PC-3 (cell line): ENCODE data around the gene GIMAP2. TPM values are rescaled to one million over a fixed set of nuclear protein-coding genes. Genes with fewer than 3 reads are reported as not detected.

Experiments
- ATAC-seq: fragments of 200-7000 bp; cut with Tn5 transposase; 2 replicates; pipeline ENCODE4 v1.9.1; 2020; ENCODE audit warnings: mild to moderate bottlenecking, moderate library complexity
- BruUV-seq: library from RNA; stranded (reverse); fragments of 400-500 nt; replicated peaks from 2 replicates; lab custom pipeline; 2021; lab: Mats Ljungman, UMichigan
- CTCF ChIA-PET: fragments of 300-600 bp; sonication (Branson Sonifier 250); formaldehyde crosslinking; loops from one replicate; lab custom pipeline; 2022; ENCODE audit warnings: antibody characterized with exemption; lab: Charles Lee
- POLR2A ChIA-PET: fragments of 300-600 bp; sonication (Branson Sonifier 250); formaldehyde crosslinking; loops from one replicate; lab custom pipeline; 2022; ENCODE audit warnings: antibody characterized with exemption; ENCODE audit not compliant: unreplicated experiment; lab: Charles Lee
- DNase-seq: peaks from one replicate; pipeline ENCODE4 v3.0.0-alpha.2; 2015
- H2AFZ ChIP-seq: fragments of 300-600 bp; sonication (generic); 2 replicates; pipeline ENCODE4 v1.6.0; 2016; ENCODE audit warnings: antibody characterized with exemption, low read length
- H3F3A ChIP-seq: fragments of 300-600 bp; sonication (generic); one replicate; pipeline ENCODE4 v1.6.0; 2017; ENCODE audit warnings: antibody characterized with exemption, low read length, control low read depth, mild to moderate bottlenecking; ENCODE audit not compliant: unreplicated experiment
- H3K27ac ChIP-seq: fragments of 300-600 bp; sonication (generic); 2 replicates; pipeline ENCODE4 v1.5.1; 2016; ENCODE audit warnings: mild to moderate bottlenecking, low read length
- H3K27me3 ChIP-seq: fragments of 300-600 bp; sonication (generic); 2 replicates; pipeline ENCODE4 v1.6.1; 2016; ENCODE audit warnings: low read length, mixed read lengths
- H3K36me3 ChIP-seq: fragments of 300-600 bp; sonication (generic); 2 replicates; pipeline ENCODE4 v1.6.1; 2016; ENCODE audit warnings: low read depth, mixed run types, low read length, mixed read lengths
- H3K4me1 ChIP-seq: fragments of 300-600 bp; sonication (generic); 2 replicates; pipeline ENCODE4 v1.5.1; 2016; ENCODE audit warnings: low read length; ENCODE audit not compliant: insufficient read depth
- H3K4me2 ChIP-seq: fragments of 300-600 bp; sonication (generic); 2 replicates; pipeline ENCODE4 v1.6.0; 2016; ENCODE audit warnings: low read length
- H3K4me3 ChIP-seq: fragments of 300-600 bp; sonication (generic); 2 replicates; pipeline ENCODE4 v1.5.1; 2016; ENCODE audit warnings: mild to moderate bottlenecking, low read length, mixed read lengths
- H3K79me2 ChIP-seq: fragments of 300-600 bp; sonication (generic); 2 replicates; pipeline ENCODE4 v1.6.1; 2017; ENCODE audit warnings: low read length, mixed read lengths
- H3K9ac ChIP-seq: fragments of 300-600 bp; sonication (generic); 2 replicates; pipeline ENCODE4 v1.6.0; 2016; ENCODE audit warnings: mild to moderate bottlenecking, low read length
- H3K9me2 ChIP-seq: fragments of 300-600 bp; sonication (generic); replicated peaks from 2 replicates; pipeline ENCODE4 v1.6.1; 2016; ENCODE audit warnings: mixed run types, low read length, mixed read lengths
- H3K9me3 ChIP-seq: fragments of 300-600 bp; sonication (generic); 2 replicates; pipeline ENCODE4 v1.6.1; 2016; ENCODE audit warnings: low read length, mixed read lengths
- H4K20me1 ChIP-seq: fragments of 300-600 bp; sonication (generic); 2 replicates; pipeline ENCODE4 v1.6.1; 2016; ENCODE audit warnings: low read length, mixed read lengths
- CTCF ChIP-seq: fragments of 300-600 bp; sonication (generic); conservative IDR thresholded peaks from 2 replicates; pipeline ENCODE4 v1.5.1; 2017; ENCODE audit warnings: antibody characterized with exemption, low read depth, mild to moderate bottlenecking, low read length
- EZH2 ChIP-seq: fragments of 300-600 bp; sonication (generic); IDR thresholded peaks from one replicate; pipeline ENCODE4 v1.6.1; 2017; ENCODE audit warnings: antibody characterized with exemption, mild to moderate bottlenecking, low read length; ENCODE audit not compliant: unreplicated experiment
- EZH2phosphoT487 ChIP-seq: fragments of 300-600 bp; sonication (generic); IDR thresholded peaks from 2 replicates; pipeline ENCODE4 v1.6.1; 2018; ENCODE audit warnings: mild to moderate bottlenecking, antibody characterized with exemption, low read length, borderline replicate concordance
- intact Hi-C: fragments of 100-400 bp; cut with micrococcal nuclease; formaldehyde crosslinking; loops from 2 replicates; pipeline ENCODE4 v1.9.0; 2023
- total RNA-seq: library from RNA; depleted of rRNA; stranded (reverse); fragments of >200 nt; gene quantifications from 2 replicates; pipeline ENCODE4 v1.2.3, GENCODE V29; 2014

GIMAP2 gene
- total RNA-seq, 1 experiment from 2014 or later, result not detected

- no peak for DNase-seq
- H3K27ac ChIP-seq, result no peak overlapping the region
Measured at GRCh38 chr7:150703209-150703608, 17.7 kb downstream of the GIMAP2 start.

GRCh38 chr7:150715293-150715692 lies 29.8 kb downstream of the GIMAP2 start:
- Histone ChIP-seq H3K4me1 (no peaks in the 10 kb centered on the region), H2AFZ (no peak overlapping the region), H3K79me2 (no peaks in the 10 kb centered on the region), H3K27me3 (peaks cover 53% of the 10 kb centered on the region), H3K4me2 (no peak overlapping the region), H3F3A (no peaks in the 10 kb centered on the region), H3K9ac (no peak overlapping the region), H3K27ac (no peak overlapping the region), H3K9me2 (no peaks in the 10 kb centered on the region), H3K4me3 (no peak overlapping the region), H3K36me3 (no peaks in the 10 kb centered on the region), H4K20me1 (no peaks in the 10 kb centered on the region), H3K9me3 (no peaks in the 10 kb centered on the region)
- CTCF ChIA-PET, result no interaction called here
- POLR2A ChIA-PET, result no interaction called here
- intact Hi-C loops, result no loop called here
- ATAC-seq (no peak), DNase-seq (no peak)
- no peak for TF ChIP-seq EZH2phosphoT487
- no TSS peak for BruUV-seq

More at GRCh38 chr7:150703209-150703608, 17.7 kb downstream of the GIMAP2 start:
- no peaks in the 10 kb centered on the region for H4K20me1 ChIP-seq
- H3K27me3 ChIP-seq, result no peaks in the 10 kb centered on the region
- TF ChIP-seq EZH2phosphoT487, result no peak
- no peak for TF ChIP-seq CTCF
- TF ChIP-seq EZH2, result no peak
- CTCF ChIA-PET, result no interaction called here
- H3K9ac ChIP-seq, result no peak overlapping the region
- no peaks in the 10 kb centered on the region for H3K79me2 ChIP-seq
- H3K9me3 ChIP-seq, result no peaks in the 10 kb centered on the region
- H3K4me1 ChIP-seq, result no peaks in the 10 kb centered on the region
- H3K4me2 ChIP-seq, result no peak overlapping the region
- no peak for ATAC-seq
- H3K4me3 ChIP-seq, result no peak overlapping the region
- H3K9me2 ChIP-seq, result no peaks in the 10 kb centered on the region
- BruUV-seq, result no TSS peak
- intact Hi-C loops, result no loop called here
- no peak overlapping the region for H2AFZ ChIP-seq
- POLR2A ChIA-PET, result no interaction called here
- H3K36me3 ChIP-seq, result no peaks in the 10 kb centered on the region
- no peaks in the 10 kb centered on the region for H3F3A ChIP-seq

- Histone ChIP-seq H3K9ac (no peak overlapping the region), H3K79me2 (no peaks in the 10 kb centered on the region), H3K4me2 (no peak overlapping the region), H3F3A (no peaks in the 10 kb centered on the region), H3K9me3 (no peaks in the 10 kb centered on the region), H3K4me3 (no peak overlapping the region), H3K27me3 (peaks cover 57% of the 10 kb centered on the region), H3K27ac (no peak overlapping the region), H4K20me1 (no peaks in the 10 kb centered on the region), H3K4me1 (no peaks in the 10 kb centered on the region), H3K36me3 (no peaks in the 10 kb centered on the region), H3K9me2 (no peaks in the 10 kb centered on the region), H2AFZ (no peak overlapping the region)
- TF ChIP-seq EZH2 (no peak), CTCF (no peak), EZH2phosphoT487 (no peak)
- ATAC-seq, result no peak
- BruUV-seq, result no TSS peak
- ChIA-PET CTCF (no interaction called here), POLR2A (no interaction called here)
- DNase-seq, result no peak
- intact Hi-C loops, result no loop called here
Measured at GRCh38 chr7:150715738-150716137, 30.2 kb downstream of the GIMAP2 start.
